BE2C (cell line): ENCODE measurements around the gene FEM1C.

ENCODE experiments used
- DNase-seq: peaks from one replicate; pipeline ENCODE4 v3.0.0-alpha.2; 2020
- H3K27me3 ChIP-seq: fragments of 250-450 bp; sonication (Bioruptor Pico); 2 replicates; pipeline ENCODE4 v1.5.1; 2020; ENCODE audit warnings: mild to moderate bottlenecking
- H3K36me3 ChIP-seq: fragments of 250-450 bp; sonication (Bioruptor Pico); 2 replicates; pipeline ENCODE4 v1.5.1; 2020; ENCODE audit warnings: mild to moderate bottlenecking
- H3K4me1 ChIP-seq: fragments of 250-450 bp; sonication (Bioruptor Pico); 2 replicates; pipeline ENCODE4 v1.5.1; 2020
- H3K4me3 ChIP-seq: 2 replicates; pipeline ENCODE4 v1.5.1; 2011; ENCODE audit warnings: low read depth, low read length
- H3K9me3 ChIP-seq: fragments of 250-450 bp; sonication (Bioruptor Pico); 2 replicates; pipeline ENCODE4 v1.5.1; 2020
- CTCF ChIP-seq: IDR thresholded peaks from 2 replicates; pipeline ENCODE4 v1.5.1; 2012; ENCODE audit warnings: mild to moderate bottlenecking, low read depth, low read length

FEM1C gene

GRCh38 chr5:115470921-115471320 lies 73.7 kb downstream of the FEM1C start:
- no peaks in the 10 kb centered on the region for H3K36me3 ChIP-seq
- DNase-seq, result no peak
- TF ChIP-seq CTCF, result no peak
- H3K27me3 ChIP-seq, result no peaks in the 10 kb centered on the region
- H3K4me3 ChIP-seq, result no peak overlapping the region
- no peaks in the 10 kb centered on the region for H3K4me1 ChIP-seq
- no peaks in the 10 kb centered on the region for H3K9me3 ChIP-seq
